Tibial nerve (tissue), 3 donors: ENCODE results near the gene XPO5.

ENCODE experiments used
- POLR2A ChIP-seq, 2 donors: fragments of 450-650 bp; IDR thresholded peaks; one replicate each; pipeline ENCODE4 v1.6.1; 2017; ENCODE audit warnings: antibody characterized with exemption in 2 of 2, mild to moderate bottlenecking in 2 of 2, moderate library complexity in 2 of 2
- TF ChIP-seq, protein P1 (sequence below), 5 experiments: fragments of 200-600 bp in 3 of 5; fragments of 450-650 bp in 2 of 5; sonication (generic) in 3 of 5; IDR thresholded peaks; one replicate each; pipeline ENCODE4 v1.5.1; 2016 to 2019; ENCODE audit warnings: antibody characterized with exemption in 5 of 5, mild to moderate bottlenecking in 3 of 5, moderate library complexity in 2 of 5

DNA sequence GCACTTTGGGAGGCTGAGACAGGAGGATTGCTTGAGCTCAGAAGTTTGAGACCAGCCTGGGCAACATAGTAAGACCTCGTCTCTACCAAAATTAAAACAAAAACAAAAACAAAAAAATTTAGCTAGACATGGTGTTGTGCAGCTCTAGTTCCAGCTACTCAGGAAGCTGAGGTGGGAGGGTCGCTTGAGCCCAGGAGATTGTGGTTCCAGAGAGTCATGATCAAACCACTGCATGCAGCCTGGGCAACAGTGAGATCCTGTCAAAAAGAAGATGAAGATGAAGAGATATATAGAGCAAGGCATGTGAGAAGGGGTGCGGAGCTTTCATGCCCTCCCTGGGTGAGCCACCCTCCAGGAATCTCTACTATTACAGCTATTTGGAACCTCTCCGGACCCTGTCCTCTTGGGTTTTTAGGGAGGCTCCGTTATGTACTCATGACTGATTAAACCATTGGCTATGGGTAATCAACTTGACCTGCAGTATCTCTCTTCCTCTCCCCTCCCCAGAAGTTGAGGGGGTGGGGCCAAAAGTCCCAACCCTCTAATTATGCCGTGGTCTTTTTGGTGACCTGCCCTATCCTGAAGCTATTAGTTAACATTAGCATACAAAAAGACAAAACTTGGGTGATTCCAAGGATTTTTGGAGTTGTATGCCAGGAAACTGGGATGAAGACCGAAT is 9.2 kb upstream of the XPO5 start:
- TF ChIP-seq, protein P1, sequence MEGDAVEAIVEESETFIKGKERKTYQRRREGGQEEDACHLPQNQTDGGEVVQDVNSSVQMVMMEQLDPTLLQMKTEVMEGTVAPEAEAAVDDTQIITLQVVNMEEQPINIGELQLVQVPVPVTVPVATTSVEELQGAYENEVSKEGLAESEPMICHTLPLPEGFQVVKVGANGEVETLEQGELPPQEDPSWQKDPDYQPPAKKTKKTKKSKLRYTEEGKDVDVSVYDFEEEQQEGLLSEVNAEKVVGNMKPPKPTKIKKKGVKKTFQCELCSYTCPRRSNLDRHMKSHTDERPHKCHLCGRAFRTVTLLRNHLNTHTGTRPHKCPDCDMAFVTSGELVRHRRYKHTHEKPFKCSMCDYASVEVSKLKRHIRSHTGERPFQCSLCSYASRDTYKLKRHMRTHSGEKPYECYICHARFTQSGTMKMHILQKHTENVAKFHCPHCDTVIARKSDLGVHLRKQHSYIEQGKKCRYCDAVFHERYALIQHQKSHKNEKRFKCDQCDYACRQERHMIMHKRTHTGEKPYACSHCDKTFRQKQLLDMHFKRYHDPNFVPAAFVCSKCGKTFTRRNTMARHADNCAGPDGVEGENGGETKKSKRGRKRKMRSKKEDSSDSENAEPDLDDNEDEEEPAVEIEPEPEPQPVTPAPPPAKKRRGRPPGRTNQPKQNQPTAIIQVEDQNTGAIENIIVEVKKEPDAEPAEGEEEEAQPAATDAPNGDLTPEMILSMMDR (IDR thresholded peaks at IDR 0.05) = no peak
- no peak for TF ChIP-seq POLR2A (IDR thresholded peaks at IDR 0.05)
